GM10266 (cell line): ENCODE measurements around the gene FBXO21.

Experiments used
- DNase-seq: peaks from one replicate; pipeline ENCODE4 v3.0.0; 2012; ENCODE audit errors: extremely low spot score
- TF ChIP-seq, protein P1 (sequence below): IDR thresholded peaks from 2 replicates; pipeline ENCODE4 v1.5.1; 2012; ENCODE audit warnings: mild to moderate bottlenecking, low read depth; ENCODE audit not compliant: control insufficient read depth, insufficient read depth; ENCODE audit errors: missing control alignments

The FBXO21 gene

DNA sequence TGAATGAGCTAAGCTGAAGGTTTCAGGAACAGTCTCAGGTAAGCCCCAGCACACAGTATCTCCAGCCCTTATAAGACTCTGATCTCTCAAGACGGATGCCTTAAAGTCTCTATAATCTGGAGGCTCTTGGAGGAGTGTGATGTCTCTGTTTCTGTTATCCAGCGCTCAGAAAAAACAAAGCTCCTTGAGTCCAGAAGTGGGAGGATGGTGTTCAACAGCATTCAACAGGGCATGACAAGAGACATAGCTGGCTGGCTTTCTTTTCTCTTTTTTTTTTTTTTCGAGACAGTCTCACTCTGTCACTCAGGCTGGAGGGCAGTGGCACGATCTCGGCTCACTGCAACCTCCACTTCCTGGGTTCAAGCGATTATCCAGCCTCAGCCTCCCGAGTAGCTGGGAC lies 59.5 kb downstream of the FBXO21 start:
- no peak for DNase-seq
- TF ChIP-seq, protein P1, sequence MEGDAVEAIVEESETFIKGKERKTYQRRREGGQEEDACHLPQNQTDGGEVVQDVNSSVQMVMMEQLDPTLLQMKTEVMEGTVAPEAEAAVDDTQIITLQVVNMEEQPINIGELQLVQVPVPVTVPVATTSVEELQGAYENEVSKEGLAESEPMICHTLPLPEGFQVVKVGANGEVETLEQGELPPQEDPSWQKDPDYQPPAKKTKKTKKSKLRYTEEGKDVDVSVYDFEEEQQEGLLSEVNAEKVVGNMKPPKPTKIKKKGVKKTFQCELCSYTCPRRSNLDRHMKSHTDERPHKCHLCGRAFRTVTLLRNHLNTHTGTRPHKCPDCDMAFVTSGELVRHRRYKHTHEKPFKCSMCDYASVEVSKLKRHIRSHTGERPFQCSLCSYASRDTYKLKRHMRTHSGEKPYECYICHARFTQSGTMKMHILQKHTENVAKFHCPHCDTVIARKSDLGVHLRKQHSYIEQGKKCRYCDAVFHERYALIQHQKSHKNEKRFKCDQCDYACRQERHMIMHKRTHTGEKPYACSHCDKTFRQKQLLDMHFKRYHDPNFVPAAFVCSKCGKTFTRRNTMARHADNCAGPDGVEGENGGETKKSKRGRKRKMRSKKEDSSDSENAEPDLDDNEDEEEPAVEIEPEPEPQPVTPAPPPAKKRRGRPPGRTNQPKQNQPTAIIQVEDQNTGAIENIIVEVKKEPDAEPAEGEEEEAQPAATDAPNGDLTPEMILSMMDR, result no peak

DNA sequence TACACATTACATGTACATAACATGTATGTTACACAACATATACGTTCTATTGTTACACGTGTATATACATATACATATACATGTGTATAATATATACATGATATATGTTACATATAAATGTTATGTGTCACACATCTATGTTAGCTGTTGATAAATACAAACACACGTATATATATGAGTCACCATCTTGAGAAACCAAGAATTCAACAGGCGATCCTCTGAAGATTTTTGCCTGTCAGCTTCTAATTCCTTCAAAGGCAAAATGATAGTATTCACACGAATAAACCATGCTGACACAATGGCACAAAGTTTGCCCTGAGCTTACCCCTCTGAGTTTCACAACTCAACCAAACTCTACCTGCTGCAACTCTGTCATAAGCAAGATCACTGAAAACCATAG lies 60.9 kb downstream of the FBXO21 start:
- DNase-seq, result no peak

DNA sequence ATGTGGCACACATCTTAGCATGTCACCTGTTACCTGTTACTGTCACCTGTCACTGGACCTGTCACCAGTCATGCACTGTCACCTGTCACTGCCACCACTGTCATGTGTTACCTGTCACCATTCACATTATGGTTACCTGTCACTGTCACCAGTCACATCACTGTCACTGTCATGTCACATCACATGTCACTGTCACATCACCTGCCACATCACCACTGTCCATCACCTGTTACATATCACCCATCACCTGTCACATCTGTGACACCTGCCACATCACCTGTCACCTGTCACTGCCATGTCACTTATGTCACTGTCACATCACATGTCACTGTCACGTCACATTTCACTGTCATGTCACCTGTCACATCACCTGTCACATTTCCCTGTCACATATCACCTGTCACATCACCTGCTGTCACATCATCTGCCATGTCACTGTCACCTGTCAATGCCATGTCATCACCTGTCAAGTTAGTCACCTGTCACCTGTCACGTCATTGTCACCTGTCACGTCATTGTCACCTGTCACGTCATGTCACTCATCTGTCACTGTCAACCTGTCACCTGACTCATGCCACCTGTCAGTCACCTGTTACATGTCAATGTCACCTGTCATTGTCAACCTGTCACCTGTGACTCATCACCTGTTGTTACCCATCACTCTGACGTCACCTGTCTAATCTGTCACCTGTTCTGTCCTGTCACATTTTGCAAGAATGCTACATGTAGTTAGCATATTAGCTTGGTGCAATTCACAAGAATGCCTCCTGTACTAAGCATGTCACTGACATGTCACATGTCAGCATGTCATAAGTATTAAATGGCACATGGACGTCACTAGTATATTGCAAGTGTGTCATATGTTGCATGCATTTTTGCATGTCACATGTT lies 62.1 kb downstream of the FBXO21 start:
- TF ChIP-seq, protein P1, result no peak
- DNase-seq, result no peak

More for the DNA sequence above, 60.9 kb downstream of the FBXO21 start:
- TF ChIP-seq, protein P1, result no peak

DNA sequence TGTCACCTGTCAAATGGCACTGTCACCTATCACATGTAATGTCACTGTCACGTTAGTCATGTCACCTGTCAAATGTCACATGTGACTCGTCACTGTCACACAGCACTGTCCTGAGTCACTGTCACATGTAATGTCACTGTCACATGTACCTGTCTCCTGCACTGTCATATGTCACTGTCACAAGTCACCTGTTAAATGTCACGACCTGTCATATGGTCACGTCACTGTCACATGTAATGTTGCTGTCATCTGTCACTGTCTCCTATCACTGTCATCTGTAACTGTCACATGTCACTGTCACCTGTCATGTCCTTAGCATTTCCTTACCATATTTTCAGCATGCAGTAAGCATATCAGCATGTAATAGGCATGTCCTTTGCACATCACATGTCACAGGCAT lies 63.9 kb downstream of the FBXO21 start:
- TF ChIP-seq, protein P1, result no peak
- DNase-seq, result no peak

DNA sequence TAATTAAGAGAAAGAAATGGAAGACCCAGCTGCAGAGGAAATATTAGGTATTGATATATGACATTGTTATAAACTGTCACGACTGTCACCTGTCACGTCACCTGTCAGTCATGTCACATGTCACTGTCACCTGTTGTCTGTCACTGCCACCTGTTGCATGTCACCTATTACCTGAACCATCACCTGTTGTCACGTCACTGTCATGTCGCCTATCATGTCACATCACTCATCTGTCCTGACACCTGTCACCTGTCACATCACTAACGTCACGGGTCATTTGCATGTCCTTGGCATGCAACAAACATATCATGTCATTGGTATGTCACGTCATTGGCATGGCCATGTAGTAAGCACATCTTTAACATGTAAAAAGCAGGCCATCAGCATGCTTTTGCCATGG lies 64.5 kb downstream of the FBXO21 start:
- DNase-seq, result no peak
- TF ChIP-seq, protein P1, result no peak

DNA sequence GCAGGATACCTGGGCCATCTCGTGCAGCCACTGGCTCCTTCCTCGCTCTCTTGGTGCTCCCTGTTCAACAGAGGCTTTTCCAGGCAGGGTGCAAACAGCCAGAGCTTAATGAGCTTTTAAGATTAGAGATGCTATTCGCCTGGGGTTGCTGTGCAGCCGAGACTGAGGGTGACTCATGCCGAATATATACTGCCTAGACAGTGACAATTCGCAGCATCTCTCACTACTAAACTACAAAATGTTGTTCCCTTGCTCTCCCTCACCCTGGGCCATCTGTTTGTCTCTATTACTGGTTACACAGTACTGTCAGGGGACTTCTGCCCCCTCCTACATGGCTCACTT lies 65.0 kb downstream of the FBXO21 start:
- no peak for DNase-seq
- TF ChIP-seq, protein P1, result no peak
